Neural crest cell (in vitro differentiated cells): ENCODE results near the gene AK8. TPM values are rescaled to one million over a fixed set of nuclear protein-coding genes. Genes with fewer than 3 reads are reported as not detected.

Source experiments
- DNase-seq: peaks from one replicate; pipeline ENCODE4 v3.0.0; 2021; ENCODE audit warnings: low read depth, mixed read lengths, low spot score
- H3K27ac Mint-ChIP-seq: one replicate; pipeline ENCODE4 v1.8.0; 2021; ENCODE audit warnings: mild to moderate bottlenecking, mixed read lengths; ENCODE audit not compliant: unreplicated experiment
- H3K27me3 Mint-ChIP-seq: 2 replicates; pipeline ENCODE4 v1.8.0; 2021; ENCODE audit warnings: low read depth, mild to moderate bottlenecking, mixed read lengths
- H3K36me3 Mint-ChIP-seq: 2 replicates; pipeline ENCODE4 v1.8.0; 2021; ENCODE audit warnings: low read depth, mild to moderate bottlenecking, mixed read lengths
- H3K4me1 Mint-ChIP-seq: 2 replicates; pipeline ENCODE4 v1.8.0; 2021; ENCODE audit warnings: mixed read lengths
- H3K4me3 Mint-ChIP-seq: one replicate; pipeline ENCODE4 v1.8.0; 2021; ENCODE audit warnings: mild to moderate bottlenecking, mixed read lengths
- H3K9me3 Mint-ChIP-seq: 2 replicates; pipeline ENCODE4 v1.8.0; 2021; ENCODE audit warnings: mixed read lengths
- total RNA-seq: library from RNA; stranded (reverse); gene quantifications from 2 replicates; pipeline ENCODE4 v1.2.1, GENCODE V29; 2021
- TF ChIP-seq, protein P1 (sequence below): fragments of 200-600 bp; sonication (generic); conservative IDR thresholded peaks from 2 replicates; pipeline ENCODE4 v1.5.0; 2021; ENCODE audit warnings: antibody characterized with exemption, mild to moderate bottlenecking

Gene AK8
- total RNA-seq, 1 donor from 2014 or later = 0.96 TPM

DNA sequence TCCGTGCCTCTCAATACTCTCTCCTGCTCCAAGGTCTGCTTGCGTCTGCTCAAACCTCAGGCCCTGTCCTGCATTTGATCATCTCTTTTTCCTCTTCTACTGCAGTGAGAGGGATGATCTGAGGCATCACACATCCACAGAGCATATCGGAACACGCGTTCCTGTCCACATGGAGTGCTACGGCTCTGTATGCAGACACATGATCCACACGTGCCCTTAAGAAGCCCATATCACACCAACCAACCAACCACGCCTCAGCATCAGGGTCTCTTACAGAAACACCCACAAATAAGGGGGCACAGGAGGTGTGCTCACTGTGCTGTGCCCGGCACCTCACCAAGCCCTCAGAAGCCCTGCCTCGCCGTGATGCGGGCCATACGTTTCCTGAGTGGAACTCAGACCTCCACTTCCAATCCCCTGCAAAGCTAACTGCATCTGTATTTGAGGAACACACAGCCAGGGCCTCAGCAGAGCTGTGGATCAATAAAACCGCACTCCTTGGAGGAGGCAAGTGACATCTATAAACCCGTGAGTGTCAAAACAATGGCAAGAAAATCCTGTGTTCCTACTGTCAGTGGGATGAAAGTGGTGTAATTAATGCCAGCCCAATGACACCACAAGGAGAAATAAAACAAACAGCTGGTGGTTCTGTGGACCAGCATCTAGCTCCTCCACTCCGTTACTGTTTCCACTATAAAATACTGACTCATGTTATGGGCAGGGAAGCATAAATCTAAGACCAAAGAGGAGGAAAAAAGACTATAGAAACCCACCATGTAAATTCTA is 40.4 kb downstream of the AK8 start:
- Mint-ChIP-seq H3K27ac (no peak overlapping the region), H3K27me3 (peaks cover 50% of the 10 kb centered on the region), H3K9me3 (no peaks in the 10 kb centered on the region), H3K4me1 (peaks cover 32% of the 10 kb centered on the region), H3K36me3 (no peaks in the 10 kb centered on the region), H3K4me3 (no peak overlapping the region)
- no peak for DNase-seq
- TF ChIP-seq, protein P1, sequence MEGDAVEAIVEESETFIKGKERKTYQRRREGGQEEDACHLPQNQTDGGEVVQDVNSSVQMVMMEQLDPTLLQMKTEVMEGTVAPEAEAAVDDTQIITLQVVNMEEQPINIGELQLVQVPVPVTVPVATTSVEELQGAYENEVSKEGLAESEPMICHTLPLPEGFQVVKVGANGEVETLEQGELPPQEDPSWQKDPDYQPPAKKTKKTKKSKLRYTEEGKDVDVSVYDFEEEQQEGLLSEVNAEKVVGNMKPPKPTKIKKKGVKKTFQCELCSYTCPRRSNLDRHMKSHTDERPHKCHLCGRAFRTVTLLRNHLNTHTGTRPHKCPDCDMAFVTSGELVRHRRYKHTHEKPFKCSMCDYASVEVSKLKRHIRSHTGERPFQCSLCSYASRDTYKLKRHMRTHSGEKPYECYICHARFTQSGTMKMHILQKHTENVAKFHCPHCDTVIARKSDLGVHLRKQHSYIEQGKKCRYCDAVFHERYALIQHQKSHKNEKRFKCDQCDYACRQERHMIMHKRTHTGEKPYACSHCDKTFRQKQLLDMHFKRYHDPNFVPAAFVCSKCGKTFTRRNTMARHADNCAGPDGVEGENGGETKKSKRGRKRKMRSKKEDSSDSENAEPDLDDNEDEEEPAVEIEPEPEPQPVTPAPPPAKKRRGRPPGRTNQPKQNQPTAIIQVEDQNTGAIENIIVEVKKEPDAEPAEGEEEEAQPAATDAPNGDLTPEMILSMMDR = no peak

DNA sequence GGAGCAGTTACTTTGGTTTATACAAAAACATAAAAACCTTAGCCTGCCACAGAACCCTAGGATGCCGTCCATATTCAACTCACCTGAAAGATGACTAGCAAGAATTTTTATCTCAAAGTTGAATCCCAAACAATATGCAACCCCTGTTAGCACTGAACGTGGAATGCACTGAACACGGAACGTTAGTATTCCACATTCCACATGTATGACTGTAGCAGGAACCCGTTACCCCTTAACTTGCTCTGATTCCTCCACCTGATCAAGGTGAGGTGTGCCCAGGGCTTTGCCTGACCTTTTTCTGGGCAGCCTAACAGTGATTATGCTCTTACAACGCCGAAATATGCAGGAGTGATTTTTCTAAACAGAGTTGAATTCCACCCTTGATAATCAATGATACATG is 43.7 kb downstream of the AK8 start:
- Mint-ChIP-seq H3K36me3 (no peaks in the 10 kb centered on the region), H3K27ac (no peak overlapping the region), H3K9me3 (no peaks in the 10 kb centered on the region), H3K27me3 (peaks cover 73% of the 10 kb centered on the region), H3K4me3 (no peak overlapping the region), H3K4me1 (peaks cover 41% of the 10 kb centered on the region)
- TF ChIP-seq, protein P1 = no peak
- DNase-seq = no peak

DNA sequence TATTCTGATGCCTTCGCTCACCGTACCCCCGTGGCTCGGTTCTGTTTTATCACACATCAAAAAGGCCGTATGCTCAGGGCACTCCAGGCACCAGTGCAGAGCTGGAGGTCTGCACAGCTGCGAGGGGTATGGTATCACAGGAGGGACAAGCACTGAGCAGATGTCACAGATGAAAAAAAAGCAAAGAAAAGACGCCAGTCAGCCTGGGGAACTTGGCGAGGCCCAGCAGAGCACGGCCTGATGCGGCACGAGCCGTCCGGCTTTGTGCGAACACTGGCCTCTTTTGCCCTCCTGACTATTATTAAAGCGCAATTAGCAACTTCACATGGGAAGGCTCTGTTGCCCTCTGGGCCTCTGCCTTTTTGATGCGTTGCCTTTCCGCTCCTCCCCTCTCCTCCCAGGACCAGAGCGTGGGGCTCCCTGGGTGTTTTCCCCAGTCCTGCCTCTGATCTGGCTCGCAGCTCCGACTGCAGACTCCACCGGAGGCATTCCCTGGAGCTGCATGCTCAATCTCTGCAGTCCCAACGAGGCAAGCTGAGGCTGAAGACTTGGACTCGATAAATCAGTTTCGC is 44.4 kb downstream of the AK8 start:
- H3K4me3 Mint-ChIP-seq = peak overlapping the region; percentile 32
- peaks cover 74% of the 10 kb centered on the region for H3K27me3 Mint-ChIP-seq
- peak; percentile 38 for DNase-seq
- peak overlapping the region; percentile 95 for H3K27ac Mint-ChIP-seq
- H3K9me3 Mint-ChIP-seq = no peaks in the 10 kb centered on the region
- TF ChIP-seq, protein P1 = no peak
- H3K36me3 Mint-ChIP-seq = no peaks in the 10 kb centered on the region
- peaks cover 39% of the 10 kb centered on the region for H3K4me1 Mint-ChIP-seq

DNA sequence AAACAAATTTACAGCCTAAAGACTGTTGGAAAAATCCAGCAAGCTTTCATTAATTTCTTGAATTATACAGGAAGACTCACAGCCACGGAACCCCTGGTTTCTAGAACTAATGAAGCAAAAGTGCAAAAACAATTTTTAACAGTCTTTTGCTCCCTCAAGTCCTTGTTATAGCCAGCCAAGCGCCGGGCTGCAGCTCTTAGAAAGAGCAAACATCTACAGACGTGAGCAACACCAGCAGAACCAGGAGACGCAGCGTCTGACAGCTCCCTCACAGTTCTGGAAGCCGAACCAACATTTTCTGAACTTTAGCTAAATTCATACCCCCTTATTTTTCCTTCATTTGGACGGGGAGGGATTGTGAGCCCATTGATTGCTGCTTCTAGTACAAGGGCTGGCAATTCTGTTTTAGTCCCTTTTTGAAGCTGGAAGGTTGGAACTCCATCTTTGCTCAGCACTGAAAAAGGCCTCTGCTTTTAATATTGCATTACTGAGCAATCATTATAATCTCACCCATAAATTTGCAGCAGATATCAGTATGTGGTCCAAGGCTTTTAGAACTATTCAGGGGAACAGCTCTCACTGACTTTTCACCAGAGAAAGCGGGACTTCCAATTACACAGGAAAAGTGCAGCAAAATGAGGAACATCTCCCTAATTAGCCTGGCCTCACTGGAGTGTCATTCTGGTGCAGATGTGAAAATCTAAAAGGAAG is 45.8 kb downstream of the AK8 start:
- TF ChIP-seq, protein P1 = no peak
- peaks cover 31% of the 10 kb centered on the region for H3K4me1 Mint-ChIP-seq
- peaks cover 72% of the 10 kb centered on the region for H3K27me3 Mint-ChIP-seq
- no peak overlapping the region for H3K27ac Mint-ChIP-seq
- H3K36me3 Mint-ChIP-seq = no peaks in the 10 kb centered on the region
- no peak for DNase-seq
- no peak overlapping the region for H3K4me3 Mint-ChIP-seq
- no peaks in the 10 kb centered on the region for H3K9me3 Mint-ChIP-seq

DNA sequence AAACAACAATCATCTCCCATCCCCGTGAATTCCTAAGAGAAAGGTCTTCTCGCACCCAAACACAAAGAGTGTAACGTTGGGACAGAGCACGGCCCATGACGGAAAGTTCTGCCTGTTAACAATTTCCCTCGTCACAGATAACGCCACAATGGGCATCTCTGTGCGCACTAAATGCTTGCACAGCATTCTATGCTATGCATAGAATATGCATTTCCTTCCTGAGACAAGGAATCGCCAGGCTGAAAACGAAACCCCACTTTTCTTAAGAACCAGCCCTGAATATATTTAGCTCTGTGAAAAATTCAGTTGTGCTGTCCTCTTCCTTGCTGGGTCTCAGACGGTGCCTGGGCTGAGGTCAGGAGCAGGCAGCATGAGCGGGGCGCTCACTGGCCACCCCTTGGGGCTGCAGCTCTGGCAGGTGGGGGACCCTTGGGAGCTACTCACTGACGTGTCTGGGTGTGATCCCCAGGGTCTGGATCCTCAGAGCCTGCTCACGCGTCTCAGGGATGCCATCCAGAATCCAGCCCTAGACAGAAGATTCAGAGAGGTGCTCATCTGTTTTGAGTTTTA is 49.8 kb downstream of the AK8 start:
- H3K4me1 Mint-ChIP-seq = peaks cover 16% of the 10 kb centered on the region
- no peak overlapping the region for H3K27ac Mint-ChIP-seq
- no peak overlapping the region for H3K4me3 Mint-ChIP-seq
- no peak for DNase-seq
- no peaks in the 10 kb centered on the region for H3K9me3 Mint-ChIP-seq
- H3K36me3 Mint-ChIP-seq = no peaks in the 10 kb centered on the region
- peaks cover 53% of the 10 kb centered on the region for H3K27me3 Mint-ChIP-seq
- TF ChIP-seq, protein P1 = no peak
